Astrocyte of the spinal cord (primary cell): ENCODE measurements around the gene C4orf33.

Experiments
- DNase-seq: peaks from one replicate; pipeline ENCODE4 v3.0.0; 2011; ENCODE audit warnings: low read depth, low spot score
- H3K4me3 ChIP-seq: 2 replicates; pipeline ENCODE4 v1.5.1; 2011; ENCODE audit warnings: low read depth, mild to moderate bottlenecking, low read length, moderate library complexity
- CTCF ChIP-seq: IDR thresholded peaks from 2 replicates; pipeline ENCODE4 v1.5.1; 2012; ENCODE audit warnings: low read depth, mild to moderate bottlenecking, low read length, inconsistent platforms
- in situ Hi-C: cut with HindIII; loops from 2 replicates; pipeline ENCODE4 v1.10.0; 2017; ENCODE audit warnings: low sequenced_read_pairs

Gene C4orf33

GRCh38 chr4:129080129-129080528 lies 15.8 kb upstream of the C4orf33 start:
- in situ Hi-C loops: no loop called here
- no peak for DNase-seq
- H3K4me3 ChIP-seq: no peak overlapping the region
- no peak for TF ChIP-seq CTCF

- no peak overlapping the region for H3K4me3 ChIP-seq
- in situ Hi-C loops: no loop called here
- no peak for DNase-seq
- TF ChIP-seq CTCF: no peak
Measured at GRCh38 chr4:129082302-129082701, 13.7 kb upstream of the C4orf33 start.

GRCh38 chr4:129085472-129085871 lies 10.5 kb upstream of the C4orf33 start:
- no peak overlapping the region for H3K4me3 ChIP-seq
- no peak for TF ChIP-seq CTCF
- DNase-seq: no peak
- in situ Hi-C loops: no loop called here

- DNase-seq: no peak
- TF ChIP-seq CTCF: no peak
- in situ Hi-C loops: no loop called here
- no peak overlapping the region for H3K4me3 ChIP-seq
Measured at GRCh38 chr4:129087516-129087915, 8.4 kb upstream of the C4orf33 start.

- peak; percentile 2 for TF ChIP-seq CTCF
- no peak for DNase-seq
- H3K4me3 ChIP-seq: peak overlapping the region; percentile 89
- in situ Hi-C loops: no loop called here
Measured at GRCh38 chr4:129092631-129093190, 3.2 kb upstream of the C4orf33 start.

GRCh38 chr4:129093191-129093920 lies 2.6 kb upstream of the C4orf33 start, which contains the start of gene SCLT1:
Gene SCLT1 (minus strand): TSS chr4:129093539. CDS start chr4:129093103, 436 bp downstream.
- no peak for TF ChIP-seq CTCF
- peak; percentile 99 for DNase-seq
- peak within 1 kb of the TSS; percentile 89 for H3K4me3 ChIP-seq
- in situ Hi-C loops: no loop called here
